Kidney epithelial cell (primary cell): ENCODE data around the gene NLRP6. TPM values are rescaled to one million over a fixed set of nuclear protein-coding genes. Genes with fewer than 3 reads are reported as not detected.
A peak's percentile ranks its signal among the peaks of the same experiment; 100 is the strongest.
"Not testable (repeated sequence)": the region's sequence is repeated elsewhere in the genome, so short reads cannot be mapped to it uniquely, and the experiment has no call there.

Experiments used
- DNase-seq: peaks from one replicate; pipeline ENCODE4 v3.0.0-alpha.2; 2010; ENCODE audit warnings: low read depth
- H3K27me3 ChIP-seq: 2 replicates; pipeline ENCODE4 v1.6.0; 2011; ENCODE audit warnings: low read length; ENCODE audit not compliant: control insufficient read depth, insufficient read depth
- H3K36me3 ChIP-seq: 2 replicates; pipeline ENCODE4 v1.5.1; 2011; ENCODE audit warnings: low read length; ENCODE audit not compliant: control insufficient read depth, insufficient read depth
- H3K4me3 ChIP-seq: 2 replicates; pipeline ENCODE4 v1.5.1; 2011; ENCODE audit warnings: low read depth, mild to moderate bottlenecking, control low read depth, low read length
- total RNA-seq: library from RNA; depleted of rRNA; stranded (reverse); fragments of >200 nt; gene quantifications from 2 replicates; pipeline ENCODE4 v1.2.3, GENCODE V29; 2015
- TF ChIP-seq, protein P1 (sequence below): IDR thresholded peaks from 2 replicates; pipeline ENCODE4 v1.5.1; 2011; ENCODE audit warnings: mild to moderate bottlenecking, moderate library complexity, low read length, control low read depth, inconsistent platforms; ENCODE audit not compliant: insufficient read depth, poor library complexity, severe bottlenecking

The NLRP6 gene
- total RNA-seq, 1 donor from 2014 or later, result not detected

GRCh38 chr11:312092-312816 is 34.0 kb downstream of the NLRP6 start:
- TF ChIP-seq, protein P1, sequence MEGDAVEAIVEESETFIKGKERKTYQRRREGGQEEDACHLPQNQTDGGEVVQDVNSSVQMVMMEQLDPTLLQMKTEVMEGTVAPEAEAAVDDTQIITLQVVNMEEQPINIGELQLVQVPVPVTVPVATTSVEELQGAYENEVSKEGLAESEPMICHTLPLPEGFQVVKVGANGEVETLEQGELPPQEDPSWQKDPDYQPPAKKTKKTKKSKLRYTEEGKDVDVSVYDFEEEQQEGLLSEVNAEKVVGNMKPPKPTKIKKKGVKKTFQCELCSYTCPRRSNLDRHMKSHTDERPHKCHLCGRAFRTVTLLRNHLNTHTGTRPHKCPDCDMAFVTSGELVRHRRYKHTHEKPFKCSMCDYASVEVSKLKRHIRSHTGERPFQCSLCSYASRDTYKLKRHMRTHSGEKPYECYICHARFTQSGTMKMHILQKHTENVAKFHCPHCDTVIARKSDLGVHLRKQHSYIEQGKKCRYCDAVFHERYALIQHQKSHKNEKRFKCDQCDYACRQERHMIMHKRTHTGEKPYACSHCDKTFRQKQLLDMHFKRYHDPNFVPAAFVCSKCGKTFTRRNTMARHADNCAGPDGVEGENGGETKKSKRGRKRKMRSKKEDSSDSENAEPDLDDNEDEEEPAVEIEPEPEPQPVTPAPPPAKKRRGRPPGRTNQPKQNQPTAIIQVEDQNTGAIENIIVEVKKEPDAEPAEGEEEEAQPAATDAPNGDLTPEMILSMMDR, result no peak
- DNase-seq, result no peak
- no peak overlapping the region for H3K4me3 ChIP-seq
- H3K36me3 ChIP-seq, result no peaks in the 10 kb centered on the region
- H3K27me3 ChIP-seq, result peaks cover 13% of the 10 kb centered on the region

DNA sequence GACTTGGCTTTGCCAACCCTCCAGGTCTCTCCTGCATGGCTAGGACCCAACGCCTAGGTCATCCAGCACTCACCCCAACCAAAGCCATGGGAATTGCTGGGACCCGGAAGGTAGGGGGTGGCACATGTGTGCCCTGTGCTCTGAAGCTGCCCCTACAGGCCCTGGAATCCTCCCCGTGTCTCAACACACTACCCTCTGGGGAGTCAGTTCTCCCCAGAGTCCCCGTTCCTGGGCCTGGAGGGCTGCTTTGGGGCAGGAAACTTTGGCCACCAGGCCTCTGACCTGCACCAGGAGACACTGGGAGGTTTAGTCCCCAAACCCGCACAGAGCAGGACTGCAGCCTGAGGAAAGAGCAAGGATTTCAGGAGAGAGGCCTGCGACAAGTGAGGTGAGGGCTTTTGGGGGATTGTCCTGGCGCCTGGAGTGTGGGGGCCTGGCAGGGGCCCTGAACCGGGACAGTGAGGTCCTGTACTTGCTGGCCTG is 35.1 kb downstream of the NLRP6 start:
- no peak for DNase-seq
- TF ChIP-seq, protein P1, result no peak
- no peak overlapping the region for H3K4me3 ChIP-seq
- peaks cover 15% of the 10 kb centered on the region for H3K27me3 ChIP-seq
- H3K36me3 ChIP-seq, result no peaks in the 10 kb centered on the region

- peaks cover 15% of the 10 kb centered on the region for H3K27me3 ChIP-seq
- peak; percentile 57 for DNase-seq
- TF ChIP-seq, protein P1, result no peak
- peak within 1 kb of the TSS; percentile 54 for H3K4me3 ChIP-seq
- no peaks in the 10 kb centered on the region for H3K36me3 ChIP-seq
Observed at GRCh38 chr11:313787-314553, 35.8 kb downstream of the NLRP6 start, which contains the start of gene IFITM1. IFITM1 (plus strand) TSS chr11:314040; CDS start chr11:314171, 131 bp downstream.

DNA sequence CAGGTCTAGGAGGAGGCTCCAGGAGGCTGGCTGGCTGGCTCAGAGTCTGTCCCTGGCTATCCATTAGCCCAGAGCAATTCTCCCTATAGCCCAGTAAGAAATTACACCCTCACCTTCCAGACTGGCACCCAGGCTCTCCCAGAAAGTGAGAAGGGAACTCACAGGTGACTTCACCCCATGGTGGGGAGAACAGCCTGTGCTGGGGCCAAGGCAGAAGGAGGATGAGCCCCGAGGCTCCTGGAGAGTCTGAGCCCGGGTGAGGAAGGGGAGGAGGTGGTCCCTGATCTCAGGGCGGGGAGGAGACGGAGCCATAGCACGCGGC is 36.3 kb downstream of the NLRP6 start:
- not testable (repeated sequence) for DNase-seq, H3K36me3 ChIP-seq
- Histone ChIP-seq H3K4me3 (peak overlapping the region; percentile 54), H3K27me3 (peaks cover 15% of the 10 kb centered on the region)

DNA sequence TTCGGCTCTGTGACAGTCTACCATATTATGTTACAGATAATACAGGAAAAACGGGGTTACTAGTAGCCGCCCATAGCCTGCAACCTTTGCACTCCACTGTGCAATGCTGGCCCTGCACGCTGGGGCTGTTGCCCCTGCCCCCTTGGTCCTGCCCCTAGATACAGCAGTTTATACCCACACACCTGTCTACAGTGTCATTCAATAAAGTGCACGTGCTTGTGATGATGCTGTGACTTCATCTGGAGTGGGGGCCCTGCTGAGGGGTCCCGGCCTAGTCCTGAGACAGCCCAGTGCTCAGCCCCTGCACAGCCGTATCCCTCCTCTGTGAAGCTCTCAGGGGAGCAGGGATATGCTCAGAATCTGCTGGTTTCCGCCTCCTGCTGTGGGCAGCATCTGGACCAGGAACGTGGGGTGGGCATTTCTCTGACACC is 36.9 kb downstream of the NLRP6 start:
- TF ChIP-seq, protein P1, result no peak
- Histone ChIP-seq H3K27me3 (peaks cover 15% of the 10 kb centered on the region), H3K36me3 (peaks cover 2% of the 10 kb centered on the region), H3K4me3 (peak overlapping the region; percentile 29)
- no peak for DNase-seq

GRCh38 chr11:315516-315994 is 37.3 kb downstream of the NLRP6 start:
- no peak for DNase-seq
- H3K4me3 ChIP-seq, result peak overlapping the region; percentile 29

More at GRCh38 chr11:315516-315994, 37.3 kb downstream of the NLRP6 start:
- TF ChIP-seq, protein P1, result no peak
- H3K27me3 ChIP-seq, result peaks cover 15% of the 10 kb centered on the region
- peaks cover 2% of the 10 kb centered on the region for H3K36me3 ChIP-seq
